HepG2 (cell line): ENCODE measurements around the gene MAP4K3. TPM values are rescaled to one million over a fixed set of nuclear protein-coding genes. Genes with fewer than 3 reads are reported as not detected.

Experiments
- DNMT3B ChIP-seq: conservative IDR thresholded peaks from 2 replicates; pipeline ENCODE4 v1.6.1; 2016; ENCODE audit warnings: missing biosample characterization, control low read depth
- GABPA ChIP-seq, 2 experiments: IDR thresholded peaks; 2 replicates each; pipeline ENCODE4 v1.6.1; 2011 to 2016; ENCODE audit warnings: low read depth in 2 of 2, low read length in 1 of 2, missing biosample characterization in 1 of 2, missing genetic modification characterization in 1 of 2
- MLLT10 ChIP-seq: sonication (generic); formaldehyde crosslinking; IDR thresholded peaks from 2 replicates; pipeline ENCODE4 v1.4.0; 2020; ENCODE audit warnings: missing genetic modification reagents
- NCOR1 ChIP-seq: fragments of 200-600 bp; sonication (generic); IDR thresholded peaks from 2 replicates; pipeline ENCODE4 v1.7.0; 2017; ENCODE audit warnings: antibody characterized with exemption, low read length, borderline replicate concordance
- NONO ChIP-seq, 2 experiments: fragments of 450-650 bp in 1 of 2; sonication (generic) in 1 of 2; formaldehyde crosslinking in 1 of 2; IDR thresholded peaks in 1 of 2; conservative IDR thresholded peaks in 1 of 2; 2 replicates each; pipeline versions ENCODE4 v1.6.1 to v1.8.0; 2017 to 2022; ENCODE audit warnings: mild to moderate bottlenecking in 1 of 2, missing genetic modification reagents in 1 of 2, moderate library complexity in 1 of 2
- ZFX ChIP-seq: sonication (generic); formaldehyde crosslinking; IDR thresholded peaks from 2 replicates; pipeline ENCODE4 v1.4.0; 2020; ENCODE audit warnings: mild to moderate bottlenecking, low read depth, missing genetic modification reagents, moderate library complexity
- polyA plus RNA-seq, 8 experiments: library from polyadenylated mRNA; depleted of rRNA in 3 of 8; stranded (reverse) in 7 of 8; unstranded in 1 of 8; fragments of >200 nt; fragmentation: Illumina TruSeq in 4 of 8; extraction: Trizol in 4 of 8; gene quantifications; 2 replicates each; pipeline versions ENCODE4 v1.2.1 to v1.2.3, GENCODE V29; 2011 to 2016; ENCODE audit warnings: low read depth in 4 of 8, missing spikeins in 1 of 8, mixed read lengths in 1 of 8; ENCODE audit not compliant: insufficient read depth in 1 of 8
- total RNA-seq, 5 experiments: library from RNA; depleted of rRNA; stranded (reverse); fragments of >200 nt; fragmentation: Illumina TruSeq; extraction: Trizol; gene quantifications; 2 replicates each; pipeline ENCODE4 v1.2.3, GENCODE V29; 2016; ENCODE audit warnings: low read depth in 1 of 5
- TF ChIP-seq, protein P1 (sequence below): sonication (generic); formaldehyde crosslinking; IDR thresholded peaks from 2 replicates; pipeline ENCODE4 v1.8.1; 2023; ENCODE audit warnings: missing genetic modification reagents, inconsistent platforms, borderline replicate concordance
- TF ChIP-seq, protein P2 (sequence below): sonication (generic); formaldehyde crosslinking; IDR thresholded peaks from 2 replicates; pipeline ENCODE4 v1.5.1; 2020; ENCODE audit warnings: mild to moderate bottlenecking, missing genetic modification reagents, borderline replicate concordance
- TF ChIP-seq, protein P3 (sequence below): sonication (generic); formaldehyde crosslinking; IDR thresholded peaks from 2 replicates; pipeline ENCODE4 v1.5.1; 2020; ENCODE audit warnings: mild to moderate bottlenecking, missing genetic modification reagents, borderline replicate concordance

MAP4K3 gene
- total and polyA plus RNA-seq, 2 of the 13 experiments (the other 11 are each of a cell fraction or from before 2014, with no cell fraction given): 45.9 to 53.2 TPM

DNA sequence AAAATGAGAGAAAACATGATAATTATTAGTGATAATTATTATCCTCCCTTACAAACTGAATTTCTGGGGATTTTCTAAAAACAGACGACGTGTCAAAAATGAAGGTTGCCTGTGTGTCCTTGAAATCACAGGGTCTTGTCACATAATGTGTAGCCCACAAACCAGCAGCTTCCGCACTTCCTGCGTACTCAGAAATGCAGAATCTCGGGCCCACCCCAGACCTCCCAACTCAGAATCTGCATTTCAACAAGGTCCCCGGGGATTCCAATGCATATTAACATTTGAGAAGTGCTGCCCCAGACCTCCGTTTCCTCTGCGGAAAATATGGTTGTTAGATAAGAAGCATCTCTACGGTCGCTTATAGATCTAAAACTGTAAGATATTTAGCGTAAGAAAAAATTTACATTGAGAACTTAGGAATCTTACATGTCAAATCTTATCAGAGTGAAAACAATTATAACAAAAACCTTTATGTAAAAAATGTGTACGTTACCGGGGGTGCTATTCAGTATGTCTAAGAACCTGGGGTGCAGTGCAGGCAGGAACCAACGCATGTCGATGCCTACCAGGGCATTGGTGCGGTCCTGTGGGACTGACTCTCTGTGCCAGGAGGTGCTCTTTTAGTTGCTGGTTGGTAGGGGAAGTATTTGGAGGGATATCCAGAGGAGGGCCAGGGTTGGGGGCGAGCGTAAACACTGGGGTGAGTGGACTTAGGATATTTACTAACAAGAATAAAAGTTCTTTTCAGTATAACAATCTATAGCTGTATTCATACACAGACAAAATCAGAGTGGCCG is 208.5 kb downstream of the MAP4K3 start (continued):
- TF ChIP-seq, protein P1, sequence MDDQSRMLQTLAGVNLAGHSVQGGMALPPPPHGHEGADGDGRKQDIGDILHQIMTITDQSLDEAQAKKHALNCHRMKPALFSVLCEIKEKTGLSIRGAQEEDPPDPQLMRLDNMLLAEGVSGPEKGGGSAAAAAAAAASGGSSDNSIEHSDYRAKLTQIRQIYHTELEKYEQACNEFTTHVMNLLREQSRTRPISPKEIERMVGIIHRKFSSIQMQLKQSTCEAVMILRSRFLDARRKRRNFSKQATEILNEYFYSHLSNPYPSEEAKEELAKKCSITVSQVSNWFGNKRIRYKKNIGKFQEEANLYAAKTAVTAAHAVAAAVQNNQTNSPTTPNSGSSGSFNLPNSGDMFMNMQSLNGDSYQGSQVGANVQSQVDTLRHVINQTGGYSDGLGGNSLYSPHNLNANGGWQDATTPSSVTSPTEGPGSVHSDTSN (CRISPR knock-in tag): no peak
- TF ChIP-seq DNMT3B: 0 out of 2 replicates have a peak, but pooled peaks have one; percentile 5
- TF ChIP-seq NONO (IDR thresholded peaks at IDR 0.05): no peak
- 0 out of 2 replicates have a peak, but pooled peaks have one; percentile 12 for TF ChIP-seq NONO (CRISPR knock-in tag; conservative IDR thresholded peaks at IDR 0.05)
- TF ChIP-seq, protein P2, sequence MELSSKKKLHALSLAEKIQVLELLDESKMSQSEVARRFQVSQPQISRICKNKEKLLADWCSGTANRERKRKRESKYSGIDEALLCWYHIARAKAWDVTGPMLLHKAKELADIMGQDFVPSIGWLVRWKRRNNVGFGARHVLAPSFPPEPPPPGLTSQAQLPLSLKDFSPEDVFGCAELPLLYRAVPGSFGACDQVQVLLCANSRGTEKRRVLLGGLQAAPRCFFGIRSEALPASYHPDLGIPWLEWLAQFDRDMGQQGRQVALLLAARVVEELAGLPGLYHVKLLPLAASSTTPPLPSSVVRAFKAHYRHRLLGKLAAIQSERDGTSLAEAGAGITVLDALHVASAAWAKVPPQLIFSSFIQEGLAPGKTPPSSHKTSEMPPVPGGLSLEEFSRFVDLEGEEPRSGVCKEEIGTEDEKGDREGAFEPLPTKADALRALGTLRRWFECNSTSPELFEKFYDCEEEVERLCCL (CRISPR knock-in tag): no peak
- TF ChIP-seq MLLT10 (CRISPR knock-in tag): no peak
- TF ChIP-seq, protein P3, sequence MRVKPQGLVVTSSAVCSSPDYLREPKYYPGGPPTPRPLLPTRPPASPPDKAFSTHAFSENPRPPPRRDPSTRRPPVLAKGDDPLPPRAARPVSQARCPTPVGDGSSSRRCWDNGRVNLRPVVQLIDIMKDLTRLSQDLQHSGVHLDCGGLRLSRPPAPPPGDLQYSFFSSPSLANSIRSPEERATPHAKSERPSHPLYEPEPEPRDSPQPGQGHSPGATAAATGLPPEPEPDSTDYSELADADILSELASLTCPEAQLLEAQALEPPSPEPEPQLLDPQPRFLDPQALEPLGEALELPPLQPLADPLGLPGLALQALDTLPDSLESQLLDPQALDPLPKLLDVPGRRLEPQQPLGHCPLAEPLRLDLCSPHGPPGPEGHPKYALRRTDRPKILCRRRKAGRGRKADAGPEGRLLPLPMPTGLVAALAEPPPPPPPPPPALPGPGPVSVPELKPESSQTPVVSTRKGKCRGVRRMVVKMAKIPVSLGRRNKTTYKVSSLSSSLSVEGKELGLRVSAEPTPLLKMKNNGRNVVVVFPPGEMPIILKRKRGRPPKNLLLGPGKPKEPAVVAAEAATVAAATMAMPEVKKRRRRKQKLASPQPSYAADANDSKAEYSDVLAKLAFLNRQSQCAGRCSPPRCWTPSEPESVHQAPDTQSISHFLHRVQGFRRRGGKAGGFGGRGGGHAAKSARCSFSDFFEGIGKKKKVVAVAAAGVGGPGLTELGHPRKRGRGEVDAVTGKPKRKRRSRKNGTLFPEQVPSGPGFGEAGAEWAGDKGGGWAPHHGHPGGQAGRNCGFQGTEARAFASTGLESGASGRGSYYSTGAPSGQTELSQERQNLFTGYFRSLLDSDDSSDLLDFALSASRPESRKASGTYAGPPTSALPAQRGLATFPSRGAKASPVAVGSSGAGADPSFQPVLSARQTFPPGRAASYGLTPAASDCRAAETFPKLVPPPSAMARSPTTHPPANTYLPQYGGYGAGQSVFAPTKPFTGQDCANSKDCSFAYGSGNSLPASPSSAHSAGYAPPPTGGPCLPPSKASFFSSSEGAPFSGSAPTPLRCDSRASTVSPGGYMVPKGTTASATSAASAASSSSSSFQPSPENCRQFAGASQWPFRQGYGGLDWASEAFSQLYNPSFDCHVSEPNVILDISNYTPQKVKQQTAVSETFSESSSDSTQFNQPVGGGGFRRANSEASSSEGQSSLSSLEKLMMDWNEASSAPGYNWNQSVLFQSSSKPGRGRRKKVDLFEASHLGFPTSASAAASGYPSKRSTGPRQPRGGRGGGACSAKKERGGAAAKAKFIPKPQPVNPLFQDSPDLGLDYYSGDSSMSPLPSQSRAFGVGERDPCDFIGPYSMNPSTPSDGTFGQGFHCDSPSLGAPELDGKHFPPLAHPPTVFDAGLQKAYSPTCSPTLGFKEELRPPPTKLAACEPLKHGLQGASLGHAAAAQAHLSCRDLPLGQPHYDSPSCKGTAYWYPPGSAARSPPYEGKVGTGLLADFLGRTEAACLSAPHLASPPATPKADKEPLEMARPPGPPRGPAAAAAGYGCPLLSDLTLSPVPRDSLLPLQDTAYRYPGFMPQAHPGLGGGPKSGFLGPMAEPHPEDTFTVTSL: 0 out of 2 replicates have a peak, but pooled peaks have one; percentile 24
- peak; percentile 3; the same call in 1 of the 2 replicates for TF ChIP-seq ZFX (CRISPR knock-in tag)
- TF ChIP-seq NCOR1: 0 out of 2 replicates have a peak, but pooled peaks have one; percentile 13
- TF ChIP-seq GABPA (IDR thresholded peaks at IDR 0.05; ENCODE audit: low read depth, low read length): no peak
- TF ChIP-seq GABPA (CRISPR knock-in tag; IDR thresholded peaks at IDR 0.05; ENCODE audit: low read depth): 0 out of 2 replicates have a peak, but pooled peaks have one; percentile 7
- TF ChIP-seq, all 625 proteins: peak for 40
